CD4-positive, CD25-positive, alpha-beta regulatory T cell (primary cell): ENCODE data around the gene TCF7L2. TPM values are rescaled to one million over a fixed set of nuclear protein-coding genes. Genes with fewer than 3 reads are reported as not detected.
A peak's percentile ranks its signal among the peaks of the same experiment; 100 is the strongest.

Experiments used
- ATAC-seq, 2 donors: fragments of 150-1000 bp; cut with Tn5 transposase; one replicate each; pipeline ENCODE4 v1.10.0; 2021; ENCODE audit warnings: low read depth in 2 of 2, moderate number of reproducible peaks in 2 of 2, moderate library complexity in 1 of 2
- DNase-seq, 3 donors: peaks; one replicate each; pipeline versions ENCODE4 v3.0.0 to v3.0.0-alpha.2; 2012 to 2022; ENCODE audit warnings: mixed read lengths in 1 of 3
- H3K27ac ChIP-seq: one replicate; pipeline ENCODE4 v1.7.0; 2013; ENCODE audit warnings: mild to moderate bottlenecking, low read length; ENCODE audit not compliant: insufficient read depth, poor library complexity, severe bottlenecking
- H3K27me3 ChIP-seq: one replicate; pipeline ENCODE4 v1.7.0; 2013; ENCODE audit warnings: low read length; ENCODE audit not compliant: control insufficient read depth, insufficient read depth
- H3K36me3 ChIP-seq: one replicate; pipeline ENCODE4 v1.7.0; 2013; ENCODE audit warnings: mild to moderate bottlenecking, low read length, moderate library complexity; ENCODE audit not compliant: control insufficient read depth, insufficient read depth
- H3K4me1 ChIP-seq: 2 replicates; pipeline ENCODE4 v1.7.0; 2013; ENCODE audit warnings: mild to moderate bottlenecking, low read length; ENCODE audit not compliant: insufficient read depth, control insufficient read depth, poor library complexity, severe bottlenecking
- H3K4me3 ChIP-seq: one replicate; pipeline ENCODE4 v1.7.0; 2013; ENCODE audit warnings: low read depth, mild to moderate bottlenecking, low read length, moderate library complexity
- H3K9me3 ChIP-seq, 2 experiments: 1 replicate in 1 of 2; 2 replicates in 1 of 2; pipeline ENCODE4 v1.7.0; 2013; ENCODE audit warnings: low read length in 2 of 2, mild to moderate bottlenecking in 1 of 2, moderate library complexity in 1 of 2; ENCODE audit not compliant: control insufficient read depth in 2 of 2
- H3K27ac Mint-ChIP-seq, 3 donors: one replicate each; pipeline ENCODE4 v1.8.0; 2020 to 2022; ENCODE audit warnings: mild to moderate bottlenecking in 3 of 3, mixed read lengths in 3 of 3, moderate library complexity in 2 of 3
- H3K27me3 Mint-ChIP-seq: one replicate; pipeline ENCODE4 v1.8.0; 2022; ENCODE audit warnings: mild to moderate bottlenecking, mixed read lengths
- H3K36me3 Mint-ChIP-seq: one replicate; pipeline ENCODE4 v1.8.0; 2020; ENCODE audit warnings: mixed read lengths
- H3K4me1 Mint-ChIP-seq, 4 donors: one replicate each; pipeline ENCODE4 v1.8.0; 2020 to 2022; ENCODE audit warnings: mixed read lengths in 4 of 4, mild to moderate bottlenecking in 1 of 4
- H3K4me3 Mint-ChIP-seq, 4 donors: one replicate each; pipeline ENCODE4 v1.8.0; 2020 to 2022; ENCODE audit warnings: mild to moderate bottlenecking in 4 of 4, mixed read lengths in 4 of 4, moderate library complexity in 3 of 4
- H3K9me3 Mint-ChIP-seq, 7 donors: one replicate each; pipeline ENCODE4 v1.8.0; 2020 to 2022; ENCODE audit warnings: mixed read lengths in 7 of 7, mild to moderate bottlenecking in 3 of 7, moderate library complexity in 2 of 7
- polyA plus RNA-seq, 4 donors: library from polyadenylated mRNA; unstranded; fragments of 300-500 nt; fragmentation: Illumina TruSeq; gene quantifications; one replicate each; pipeline ENCODE4 v1.2.3, GENCODE V29; 2021
- total RNA-seq: library from RNA; stranded (reverse); gene quantifications from one replicate; pipeline ENCODE4 v1.2.3, GENCODE V29; 2022

The TCF7L2 gene
- total and polyA plus RNA-seq, 5 donors from 2014 or later, result 0.38 to 1.8 (median 0.52) TPM; not detected in 1

DNA sequence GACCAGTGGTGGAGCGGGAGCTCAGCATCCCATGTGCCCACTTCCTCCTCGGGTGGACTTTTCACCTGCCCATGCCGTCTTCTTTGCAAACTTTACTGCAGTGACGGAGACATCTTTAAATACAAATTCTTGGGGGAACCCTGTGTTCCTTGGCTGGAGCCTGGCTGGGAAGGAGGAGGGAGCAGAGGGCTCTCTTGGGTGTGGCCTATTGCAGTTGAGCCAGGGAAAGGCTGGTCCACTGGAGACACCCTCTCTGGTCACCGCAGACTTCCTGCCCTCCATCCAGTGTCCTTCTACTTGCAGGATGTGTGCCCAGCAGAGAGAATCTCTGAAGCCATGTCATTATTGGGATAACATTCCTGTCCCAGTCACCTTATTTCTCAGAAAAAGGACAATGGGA is 67.3 kb downstream of the TCF7L2 start:
- H3K36me3 Mint-ChIP-seq, result no peaks in the 10 kb centered on the region
- no peak overlapping the region for H3K4me3 Mint-ChIP-seq
- Histone ChIP-seq H3K4me3 (no peak overlapping the region), H3K27me3 (no peaks in the 10 kb centered on the region), H3K4me1 (no peaks in the 10 kb centered on the region), H3K9me3 (no peaks in the 10 kb centered on the region), H3K27ac (no peak overlapping the region), H3K36me3 (no peaks in the 10 kb centered on the region)
- no peaks in the 10 kb centered on the region for H3K4me1 Mint-ChIP-seq
- H3K27me3 Mint-ChIP-seq, result peaks cover 15% of the 10 kb centered on the region
- no peak for ATAC-seq
- peaks cover 0 to 2% (median 0%) of the 10 kb centered on the region in 7 donors for H3K9me3 Mint-ChIP-seq
- H3K27ac Mint-ChIP-seq, result no peak overlapping the region
- DNase-seq, result no peak

DNA sequence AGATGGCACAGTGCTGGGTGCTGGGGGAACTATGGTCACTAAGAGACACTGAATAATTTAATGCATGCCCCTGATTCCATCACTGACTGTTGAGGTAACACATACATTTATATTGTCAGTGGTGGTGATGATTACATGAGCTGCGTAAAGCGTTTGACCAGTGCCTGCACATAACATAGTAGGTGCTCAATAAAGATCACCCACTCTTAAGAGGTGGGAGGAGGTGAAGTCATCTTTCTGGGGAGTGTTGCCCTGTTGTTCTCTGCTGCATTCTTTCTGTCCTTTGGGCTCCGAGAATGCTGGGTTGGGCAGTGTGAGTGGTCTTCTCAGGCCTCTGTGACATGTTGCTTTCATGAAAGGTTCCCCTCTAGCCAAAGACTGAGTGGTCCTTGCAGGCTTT is 68.0 kb downstream of the TCF7L2 start:
- H3K4me3 Mint-ChIP-seq, result no peak overlapping the region
- no peak overlapping the region for H3K27ac ChIP-seq
- peaks cover 0 to 2% (median 0%) of the 10 kb centered on the region in 7 donors for H3K9me3 Mint-ChIP-seq
- H3K27me3 Mint-ChIP-seq, result peaks cover 14% of the 10 kb centered on the region
- H3K9me3 ChIP-seq, result no peaks in the 10 kb centered on the region
- no peaks in the 10 kb centered on the region for H3K36me3 Mint-ChIP-seq
- ATAC-seq (no peak), DNase-seq (no peak)
- H3K27me3 ChIP-seq, result no peaks in the 10 kb centered on the region
- H3K4me1 Mint-ChIP-seq, result no peaks in the 10 kb centered on the region
- H3K27ac Mint-ChIP-seq, result no peak overlapping the region
- H3K4me1 ChIP-seq, result no peaks in the 10 kb centered on the region
- H3K4me3 ChIP-seq, result no peak overlapping the region
- H3K36me3 ChIP-seq, result no peaks in the 10 kb centered on the region

DNA sequence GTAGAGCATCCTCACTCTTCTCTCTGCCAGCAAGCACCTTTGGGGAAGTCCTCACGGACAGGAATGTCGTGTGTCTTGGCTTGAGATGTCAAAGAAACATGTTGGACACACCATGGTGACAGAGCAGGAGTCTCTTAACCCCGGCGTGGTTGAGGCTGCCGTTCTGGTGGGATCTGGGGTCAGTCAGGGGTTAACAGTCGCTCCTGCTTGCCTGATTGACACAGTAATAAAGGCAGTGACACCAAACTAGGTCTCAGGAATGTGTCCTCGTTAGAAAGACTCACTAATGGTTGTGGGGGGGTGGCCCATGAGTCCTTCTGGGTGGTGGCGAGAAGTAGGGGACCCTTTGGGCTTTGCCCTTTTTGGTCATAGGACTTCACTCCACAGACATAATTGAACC is 69.0 kb downstream of the TCF7L2 start:
- no peak overlapping the region for H3K27ac ChIP-seq
- no peaks in the 10 kb centered on the region for H3K4me1 Mint-ChIP-seq
- H3K27me3 ChIP-seq, result no peaks in the 10 kb centered on the region
- H3K9me3 Mint-ChIP-seq, result peaks cover 0 to 2% (median 0%) of the 10 kb centered on the region in 7 donors
- H3K36me3 ChIP-seq, result no peaks in the 10 kb centered on the region
- no peak overlapping the region for H3K4me3 Mint-ChIP-seq
- H3K9me3 ChIP-seq, result no peaks in the 10 kb centered on the region
- H3K4me1 ChIP-seq, result no peaks in the 10 kb centered on the region
- H3K4me3 ChIP-seq, result no peak overlapping the region
- DNase-seq (no peak), ATAC-seq (no peak)
- H3K27ac Mint-ChIP-seq, result no peak overlapping the region
- H3K27me3 Mint-ChIP-seq, result peaks cover 4% of the 10 kb centered on the region
- no peaks in the 10 kb centered on the region for H3K36me3 Mint-ChIP-seq

DNA sequence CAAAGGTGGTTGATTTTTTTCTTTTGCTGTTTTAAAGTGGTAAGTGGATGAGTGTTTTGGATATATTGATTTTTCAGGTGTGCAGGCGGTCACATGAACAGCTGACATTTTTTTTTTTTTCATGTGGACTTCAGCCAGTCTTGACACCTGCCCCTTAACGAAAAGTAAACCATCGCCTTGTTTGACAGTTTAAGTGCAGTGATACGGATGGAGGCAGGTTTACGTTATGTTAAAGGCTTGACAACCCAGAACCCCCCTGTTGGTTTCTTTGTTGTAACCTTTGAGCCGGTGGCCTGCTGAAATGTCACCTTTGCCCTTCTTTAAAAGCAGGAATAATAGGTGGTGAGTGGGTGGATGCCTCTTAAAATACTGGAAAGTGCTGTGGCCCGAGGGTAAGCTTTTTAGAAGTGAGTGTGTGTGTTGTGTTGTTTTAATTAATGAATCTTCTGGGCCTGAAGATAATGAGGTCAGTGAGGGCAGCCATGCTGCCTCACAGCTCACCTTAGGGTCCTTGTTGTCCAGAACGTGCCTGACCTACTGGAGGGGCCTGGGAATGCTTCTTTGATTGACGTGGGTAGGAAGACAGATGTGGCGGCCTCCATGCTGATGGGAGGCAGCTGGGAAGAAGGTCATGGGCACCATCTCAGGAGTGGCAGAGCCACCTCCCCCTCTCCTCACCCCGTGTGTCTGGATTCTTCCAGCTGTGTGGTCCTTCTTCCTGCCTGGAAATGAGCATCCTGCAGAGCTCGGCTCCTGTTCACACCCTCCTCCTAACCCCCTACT is 69.8 kb downstream of the TCF7L2 start:
- Histone ChIP-seq H3K27me3 (no peaks in the 10 kb centered on the region), H3K36me3 (no peaks in the 10 kb centered on the region), H3K4me3 (no peak overlapping the region), H3K4me1 (no peaks in the 10 kb centered on the region), H3K27ac (no peak overlapping the region), H3K9me3 (no peaks in the 10 kb centered on the region)
- Mint-ChIP-seq H3K27ac (peak overlapping the region in 1 of 3 donors; percentile 83), H3K4me3 (no peak overlapping the region), H3K9me3 (peaks cover 0 to under 1% (median 0%) of the 10 kb centered on the region in 7 donors), H3K36me3 (no peaks in the 10 kb centered on the region), H3K27me3 (peaks cover 4% of the 10 kb centered on the region), H3K4me1 (no peaks in the 10 kb centered on the region)
- ATAC-seq (no peak), DNase-seq (no peak)

DNA sequence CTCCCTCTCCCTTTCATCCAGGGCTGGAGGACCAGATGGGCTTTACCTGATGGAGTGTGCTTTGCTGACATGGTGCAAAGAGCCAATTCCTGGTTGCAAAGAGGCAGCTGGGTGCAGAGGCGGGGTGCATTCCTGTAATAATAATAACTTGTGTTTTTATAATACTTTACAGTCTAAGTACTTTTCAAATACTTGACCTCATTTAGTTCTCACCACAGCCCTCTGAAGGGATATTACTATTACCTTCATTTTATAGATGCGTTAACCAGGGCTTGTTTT is 70.4 kb downstream of the TCF7L2 start:
- H3K4me1 ChIP-seq, result no peaks in the 10 kb centered on the region
- no peaks in the 10 kb centered on the region for H3K9me3 ChIP-seq
- Mint-ChIP-seq H3K4me3 (no peak overlapping the region), H3K9me3 (no peaks in the 10 kb centered on the region), H3K4me1 (no peaks in the 10 kb centered on the region), H3K27me3 (peaks cover 4% of the 10 kb centered on the region), H3K27ac (peak overlapping the region in 1 of 3 donors; percentile 83), H3K36me3 (no peaks in the 10 kb centered on the region)
- no peaks in the 10 kb centered on the region for H3K27me3 ChIP-seq
- H3K36me3 ChIP-seq, result no peaks in the 10 kb centered on the region
- ATAC-seq (no peak), DNase-seq (no peak)
- H3K27ac ChIP-seq, result no peak overlapping the region
- H3K4me3 ChIP-seq, result no peak overlapping the region

DNA sequence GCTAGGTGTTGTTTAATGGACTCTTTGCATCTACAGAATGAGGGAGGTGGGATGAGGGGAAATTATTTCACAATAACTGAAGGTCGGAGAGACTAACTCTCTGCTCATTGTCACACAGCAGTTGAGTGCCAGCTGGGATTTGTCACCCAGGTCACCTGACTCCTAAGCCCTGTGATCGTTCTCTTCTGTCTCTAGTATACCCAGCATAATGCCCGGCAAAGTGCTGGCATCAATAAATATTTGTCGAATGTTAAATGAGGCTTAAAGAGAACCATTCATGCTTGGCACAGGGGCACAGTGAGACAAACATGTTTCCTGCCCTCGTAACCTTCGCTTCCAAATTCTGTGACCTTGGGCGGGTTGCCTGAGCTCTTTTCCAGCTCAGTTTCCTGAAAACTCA is 70.8 kb downstream of the TCF7L2 start:
- Mint-ChIP-seq H3K27me3 (peaks cover 4% of the 10 kb centered on the region), H3K36me3 (no peaks in the 10 kb centered on the region), H3K4me3 (no peak overlapping the region), H3K27ac (no peak overlapping the region), H3K4me1 (no peaks in the 10 kb centered on the region), H3K9me3 (no peaks in the 10 kb centered on the region)
- no peak overlapping the region for H3K27ac ChIP-seq
- no peaks in the 10 kb centered on the region for H3K27me3 ChIP-seq
- H3K9me3 ChIP-seq, result no peaks in the 10 kb centered on the region
- H3K36me3 ChIP-seq, result no peaks in the 10 kb centered on the region
- no peak overlapping the region for H3K4me3 ChIP-seq
- ATAC-seq (no peak), DNase-seq (no peak)
- H3K4me1 ChIP-seq, result no peaks in the 10 kb centered on the region

DNA sequence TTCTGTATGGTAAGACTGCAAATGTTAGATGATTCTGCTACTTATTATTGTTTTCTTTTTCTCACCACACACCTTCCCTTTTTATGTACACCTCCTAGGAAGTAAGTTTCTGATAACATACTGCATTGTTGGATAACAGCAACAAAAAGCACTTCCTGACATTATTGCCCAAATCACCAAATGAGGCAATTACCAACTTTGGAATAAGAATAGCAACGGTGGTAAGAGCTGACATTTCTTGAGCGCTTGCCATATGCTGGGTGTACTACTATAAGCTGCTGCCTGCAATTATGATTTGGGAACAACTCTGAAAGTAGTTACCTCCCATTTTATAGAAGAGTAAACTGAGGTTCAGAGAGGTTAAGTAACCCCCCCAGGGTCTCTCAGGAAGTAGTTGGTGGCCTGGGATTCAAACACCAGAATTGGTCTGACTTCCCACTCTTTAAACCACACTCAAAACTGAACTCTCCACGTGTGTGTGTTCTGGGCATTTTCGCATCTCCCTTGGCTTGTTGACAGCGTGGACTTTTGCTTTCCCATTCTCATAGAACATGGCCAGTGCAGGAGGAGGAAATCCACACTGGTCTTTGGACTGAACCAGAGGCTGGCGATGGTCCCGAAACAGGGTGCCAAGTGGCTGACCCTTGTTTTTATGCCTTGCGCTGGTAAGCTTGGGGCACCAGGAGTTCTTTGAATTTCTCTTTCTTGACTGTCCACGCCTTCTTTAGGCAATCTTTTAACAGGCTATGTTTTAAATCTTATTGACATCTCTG is 71.4 kb downstream of the TCF7L2 start:
- Histone ChIP-seq H3K27me3 (no peaks in the 10 kb centered on the region), H3K36me3 (no peaks in the 10 kb centered on the region), H3K4me3 (no peak overlapping the region), H3K4me1 (no peaks in the 10 kb centered on the region), H3K9me3 (no peaks in the 10 kb centered on the region), H3K27ac (no peak overlapping the region)
- Mint-ChIP-seq H3K9me3 (no peaks in the 10 kb centered on the region), H3K27ac (no peak overlapping the region), H3K4me3 (no peak overlapping the region), H3K27me3 (peaks cover 4% of the 10 kb centered on the region), H3K4me1 (no peaks in the 10 kb centered on the region), H3K36me3 (no peaks in the 10 kb centered on the region)
- ATAC-seq (no peak), DNase-seq (no peak)

DNA sequence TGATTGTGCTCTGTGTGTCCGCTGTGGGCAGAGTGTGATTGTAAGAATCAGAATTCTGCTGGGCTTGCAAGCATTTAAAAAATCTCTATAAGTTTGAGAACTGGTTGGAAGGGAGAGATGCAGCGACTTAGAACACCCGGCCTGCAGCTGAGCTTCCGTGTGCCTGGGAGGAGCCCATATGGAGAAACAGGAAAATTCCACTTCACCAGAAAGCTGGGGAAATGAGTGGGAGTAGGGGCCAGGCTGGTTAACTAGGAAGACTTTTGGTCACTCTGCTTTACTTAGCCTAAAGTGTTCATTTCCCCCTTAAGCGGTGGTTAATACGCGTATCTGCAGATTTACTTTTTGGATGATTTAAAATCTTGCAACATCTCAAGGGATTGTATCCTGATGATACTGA is 72.2 kb downstream of the TCF7L2 start:
- H3K27me3 Mint-ChIP-seq, result peaks cover 9% of the 10 kb centered on the region
- H3K27me3 ChIP-seq, result no peaks in the 10 kb centered on the region
- H3K36me3 Mint-ChIP-seq, result no peaks in the 10 kb centered on the region
- H3K4me3 ChIP-seq, result no peak overlapping the region
- DNase-seq (no peak), ATAC-seq (no peak)
- no peaks in the 10 kb centered on the region for H3K9me3 Mint-ChIP-seq
- H3K9me3 ChIP-seq, result no peaks in the 10 kb centered on the region
- H3K4me1 Mint-ChIP-seq, result no peaks in the 10 kb centered on the region
- H3K4me3 Mint-ChIP-seq, result no peak overlapping the region
- no peaks in the 10 kb centered on the region for H3K4me1 ChIP-seq
- no peak overlapping the region for H3K27ac ChIP-seq
- H3K27ac Mint-ChIP-seq, result no peak overlapping the region
- no peaks in the 10 kb centered on the region for H3K36me3 ChIP-seq
